Skin epidermis (tissue), 12 donors: ENCODE data around the gene PPDPF.

Experiments
- H3K27ac ChIP-seq, 21 experiments: fragments of 200-600 bp; sonication (generic) in 11 of 21; one replicate each; pipeline ENCODE4 v1.5.0; 2020; ENCODE audit warnings: mild to moderate bottlenecking in 3 of 21, inconsistent platforms in 2 of 21, moderate library complexity in 2 of 21
- H3K4me3 ChIP-seq, 7 experiments: fragments of 200-600 bp; sonication (generic) in 2 of 7; one replicate each; pipeline ENCODE4 v1.5.0; 2020; ENCODE audit warnings: inconsistent platforms in 2 of 7, mild to moderate bottlenecking in 2 of 7, moderate library complexity in 1 of 7

PPDPF gene

GRCh38 chr20:63532449-63532971 is 11.9 kb downstream of the PPDPF start:
- no peak overlapping the region for H3K4me3 ChIP-seq
- H3K27ac ChIP-seq: no peak overlapping the region

DNA sequence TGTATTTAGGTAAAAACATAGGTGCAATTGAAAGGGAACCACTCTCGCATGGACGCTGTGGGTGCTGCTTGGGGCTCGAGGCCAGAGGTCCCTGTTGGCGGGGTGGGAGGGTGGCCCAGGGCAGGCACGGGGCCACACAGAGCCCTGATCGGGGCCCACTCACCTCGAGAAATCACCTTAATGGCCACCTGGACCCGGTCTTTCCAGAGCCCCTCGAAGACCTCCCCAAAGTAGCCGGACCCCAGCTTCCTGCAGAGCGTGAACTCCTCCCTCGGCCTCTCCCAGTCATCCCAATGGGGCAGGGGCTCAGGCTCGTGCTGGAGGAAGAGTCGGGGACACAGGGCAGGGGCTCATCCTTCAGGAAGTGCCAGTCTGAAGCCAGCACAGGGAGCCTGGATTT is 12.8 kb downstream of the PPDPF start:
- Histone ChIP-seq H3K4me3 (no peak overlapping the region), H3K27ac (peak overlapping the region in 1 of 21 experiments; percentile 87)

- H3K4me3 ChIP-seq: no peak overlapping the region
- H3K27ac ChIP-seq: peak overlapping the region in 13 of 21 experiments; percentile 0 to 87 (median 60)
Measured at GRCh38 chr20:63533871-63534393, 13.4 kb downstream of the PPDPF start.

GRCh38 chr20:63534427-63534830 is 13.9 kb downstream of the PPDPF start:
- Histone ChIP-seq H3K27ac (peak overlapping the region in 18 of 21 experiments; percentile 0 to 87 (median 56)), H3K4me3 (peak overlapping the region in 1 of 7 experiments; percentile 5)

DNA sequence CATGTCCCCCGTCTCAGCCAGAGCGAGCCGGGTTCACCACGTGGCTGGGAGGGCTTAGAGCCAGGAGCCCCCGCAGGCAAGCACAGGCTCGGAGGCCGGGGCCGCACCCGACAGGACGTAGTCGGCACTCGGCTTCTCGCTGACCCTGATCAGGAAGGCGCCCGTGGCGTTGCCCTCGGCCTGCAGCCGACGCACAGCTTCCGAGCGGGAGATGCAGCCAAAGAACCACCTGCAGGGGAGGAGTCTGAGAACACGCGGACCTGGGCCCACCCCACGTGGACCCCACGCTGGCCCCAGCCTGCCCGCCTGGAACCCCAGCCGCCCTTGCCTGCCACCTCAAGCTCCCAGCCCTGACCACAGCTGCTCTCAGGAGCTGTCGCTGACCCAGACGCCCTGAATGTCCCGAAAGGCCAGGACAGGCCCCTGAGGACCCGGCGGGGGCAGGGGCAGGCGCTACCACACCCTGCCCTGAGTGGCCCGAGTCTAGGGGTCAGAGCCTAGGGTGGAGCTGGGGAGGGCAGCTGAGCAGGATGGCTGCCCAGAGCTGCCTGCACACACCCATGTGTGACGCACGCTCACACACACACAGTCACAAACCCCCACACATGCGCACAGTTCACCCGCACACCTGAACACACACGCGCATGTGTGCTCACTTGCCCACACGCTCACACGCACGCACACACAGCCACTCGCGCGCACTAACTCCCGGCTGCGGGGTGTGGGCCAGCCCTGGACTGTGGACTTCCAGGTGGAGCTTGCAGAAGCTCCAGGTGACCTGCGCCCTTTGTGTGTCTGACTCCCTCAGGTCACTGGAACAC is 14.5 kb downstream of the PPDPF start:
- Histone ChIP-seq H3K27ac (peak overlapping the region in 16 of 21 experiments; percentile 20 to 87 (median 61)), H3K4me3 (peak overlapping the region in 3 of 7 experiments; percentile 3 to 15 (median 15))

DNA sequence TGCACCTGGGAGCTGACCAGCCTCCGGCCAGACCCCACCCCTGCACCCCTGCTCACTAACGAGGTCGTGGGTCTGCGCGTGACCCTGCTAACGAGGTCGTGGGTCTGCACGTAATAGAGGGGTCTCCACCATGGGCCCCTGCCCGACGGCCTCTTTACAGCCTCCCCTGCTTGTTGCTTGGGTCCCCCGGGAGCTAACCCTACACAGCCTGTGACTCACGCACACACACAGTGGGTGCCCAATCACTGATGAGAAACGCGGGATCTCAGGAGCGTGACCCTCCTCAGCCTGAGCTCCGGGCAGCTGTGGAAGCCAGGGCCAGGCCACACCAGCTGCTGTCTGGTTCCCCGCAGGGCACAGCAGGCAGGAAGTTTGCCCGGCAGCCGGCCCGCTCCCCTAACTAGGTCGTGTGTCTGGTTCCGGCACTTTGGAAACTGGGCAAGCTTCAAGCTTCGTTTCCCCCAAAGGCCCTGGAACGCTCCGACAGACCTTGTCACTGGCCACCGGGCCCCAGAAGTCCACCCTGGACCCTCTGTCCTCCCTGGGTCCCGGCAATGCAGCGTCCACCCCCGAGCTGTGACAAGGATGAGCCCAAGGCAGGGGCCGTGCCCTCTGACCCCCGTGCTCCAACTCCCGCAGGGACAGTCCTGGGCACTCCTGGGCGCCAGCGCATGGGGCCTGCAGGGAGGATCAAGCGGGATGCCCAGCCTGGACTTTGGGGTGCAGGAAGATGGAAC is 15.8 kb downstream of the PPDPF start:
- Histone ChIP-seq H3K4me3 (peak overlapping the region; percentile 17 to 45 (median 35)), H3K27ac (peak overlapping the region in 20 of 21 experiments; percentile 71 to 98 (median 86))

- H3K27ac ChIP-seq: peak within 1 kb of the TSS; percentile 60 to 98 (median 86)
- peak within 1 kb of the TSS; percentile 17 to 45 (median 35) for H3K4me3 ChIP-seq
Measured at GRCh38 chr20:63536997-63537524, 16.5 kb downstream of the PPDPF start, which contains the start of gene PTK6. Gene PTK6 (minus strand): TSS chr20:63537376. CDS start chr20:63537314, 62 bp downstream.

DNA sequence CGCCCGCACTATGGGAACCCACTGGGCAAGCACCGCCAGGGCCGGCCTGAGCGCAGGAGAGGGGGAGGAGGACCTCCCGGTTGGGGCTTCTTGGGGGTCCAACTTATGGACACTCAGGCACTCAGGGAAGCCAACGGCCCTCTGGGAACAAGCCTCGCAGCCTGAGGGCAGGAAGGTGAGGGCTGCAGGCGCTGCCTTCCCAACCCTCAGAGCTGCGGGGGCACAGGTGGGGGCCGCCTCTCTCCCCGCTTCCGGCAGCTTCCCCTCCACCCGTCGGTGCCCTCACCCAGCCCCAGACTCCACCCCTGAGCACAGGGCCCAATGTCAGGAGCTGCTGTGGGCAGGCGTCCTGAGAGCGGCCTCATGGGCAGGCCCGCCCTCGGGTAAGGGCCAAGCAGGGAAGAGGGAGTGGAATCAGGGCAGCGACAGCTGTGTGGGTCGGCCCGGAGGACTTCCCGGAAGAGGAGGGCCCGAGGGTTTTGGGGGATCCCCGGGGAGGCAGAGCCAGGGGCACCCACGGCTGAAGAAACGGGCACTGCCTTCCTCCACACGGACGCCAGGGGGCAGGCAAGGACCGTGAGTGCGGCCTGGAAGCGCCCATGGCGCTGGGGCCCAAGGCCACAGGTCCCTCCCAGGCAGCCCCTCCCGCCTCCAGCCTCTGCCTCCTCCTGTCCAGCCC is 17.1 kb downstream of the PPDPF start:
- Histone ChIP-seq H3K27ac (peak overlapping the region; percentile 60 to 98 (median 86)), H3K4me3 (peak overlapping the region; percentile 17 to 45 (median 35))

DNA sequence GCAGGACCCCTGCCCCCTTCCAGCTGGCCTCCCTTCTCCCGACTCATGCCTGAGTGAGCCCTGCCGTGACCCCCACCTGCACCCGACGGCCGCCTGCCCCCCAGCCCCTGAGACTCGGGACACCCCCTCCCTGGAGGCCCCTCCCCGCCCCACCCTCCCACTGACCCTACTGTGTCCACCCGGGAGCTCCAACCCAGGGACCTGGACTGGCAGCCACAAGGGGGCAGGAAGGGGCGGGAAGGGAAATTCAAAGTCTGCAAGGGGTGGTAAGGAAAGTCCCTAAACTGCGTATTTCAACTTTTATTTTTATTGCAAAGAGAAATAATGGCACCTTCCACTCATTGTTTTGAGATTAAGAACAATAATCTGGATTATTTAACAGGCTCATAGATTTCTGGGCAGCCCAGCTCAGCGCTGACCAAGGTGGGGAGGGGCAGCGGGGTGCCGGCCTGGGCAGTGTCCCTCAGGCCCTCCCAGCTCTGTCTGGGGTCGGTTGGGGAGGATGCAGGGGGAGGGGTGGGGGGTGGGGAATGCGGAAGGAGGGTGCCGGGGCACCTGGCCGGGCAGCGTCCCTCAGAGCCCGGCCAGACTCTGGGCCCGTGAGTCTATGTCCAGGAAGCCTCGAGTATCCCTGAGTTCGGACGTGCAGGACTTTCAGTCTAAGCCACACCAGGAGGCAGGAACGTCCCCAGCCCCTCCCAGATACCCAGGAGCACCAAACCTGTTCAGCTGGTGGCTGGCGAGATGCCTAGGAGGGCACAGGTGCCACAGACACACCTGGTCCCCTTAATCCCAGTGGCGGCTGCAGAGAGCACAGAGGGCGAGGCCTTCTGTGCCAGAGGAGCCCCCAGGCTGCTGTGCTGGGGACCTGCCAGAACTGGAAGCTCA is 17.9 kb downstream of the PPDPF start:
- peak overlapping the region in 5 of 7 experiments; percentile 9 to 45 (median 35) for H3K4me3 ChIP-seq
- peak overlapping the region in 19 of 21 experiments; percentile 40 to 98 (median 85) for H3K27ac ChIP-seq

GRCh38 chr20:63539092-63539430 is 18.5 kb downstream of the PPDPF start:
- H3K27ac ChIP-seq: peak overlapping the region in 5 of 21 experiments; percentile 84 to 93 (median 86)
- no peak overlapping the region for H3K4me3 ChIP-seq

GRCh38 chr20:63539441-63540370 is 19.1 kb downstream of the PPDPF start:
- H3K27ac ChIP-seq: peak overlapping the region in 1 of 21 experiments; percentile 86
- H3K4me3 ChIP-seq: no peak overlapping the region

GRCh38 chr20:63540417-63541186 is 20.0 kb downstream of the PPDPF start:
- H3K4me3 ChIP-seq: no peak overlapping the region
- H3K27ac ChIP-seq: no peak overlapping the region

DNA sequence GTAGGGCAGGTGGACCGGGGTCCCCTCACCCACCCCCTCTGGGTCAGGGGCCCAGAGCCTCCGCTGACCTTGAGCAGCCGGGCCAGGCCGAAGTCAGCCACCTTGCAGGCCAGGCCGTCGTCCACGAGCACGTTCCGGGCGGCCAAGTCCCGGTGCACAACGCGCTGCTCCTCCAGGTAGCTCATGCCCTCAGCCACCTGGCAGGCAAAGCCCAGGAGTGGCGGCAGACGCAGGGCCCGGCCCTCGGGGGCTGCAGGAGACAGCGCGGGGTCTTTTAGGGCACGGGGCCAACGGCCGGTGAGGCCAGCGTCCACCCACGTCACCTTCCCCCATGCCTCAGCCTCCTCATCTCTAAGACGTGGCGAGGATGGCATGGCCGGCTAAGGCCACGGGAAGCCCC is 20.8 kb downstream of the PPDPF start:
- Histone ChIP-seq H3K4me3 (no peak overlapping the region), H3K27ac (peak overlapping the region in 2 of 21 experiments; percentile 32 to 76)

DNA sequence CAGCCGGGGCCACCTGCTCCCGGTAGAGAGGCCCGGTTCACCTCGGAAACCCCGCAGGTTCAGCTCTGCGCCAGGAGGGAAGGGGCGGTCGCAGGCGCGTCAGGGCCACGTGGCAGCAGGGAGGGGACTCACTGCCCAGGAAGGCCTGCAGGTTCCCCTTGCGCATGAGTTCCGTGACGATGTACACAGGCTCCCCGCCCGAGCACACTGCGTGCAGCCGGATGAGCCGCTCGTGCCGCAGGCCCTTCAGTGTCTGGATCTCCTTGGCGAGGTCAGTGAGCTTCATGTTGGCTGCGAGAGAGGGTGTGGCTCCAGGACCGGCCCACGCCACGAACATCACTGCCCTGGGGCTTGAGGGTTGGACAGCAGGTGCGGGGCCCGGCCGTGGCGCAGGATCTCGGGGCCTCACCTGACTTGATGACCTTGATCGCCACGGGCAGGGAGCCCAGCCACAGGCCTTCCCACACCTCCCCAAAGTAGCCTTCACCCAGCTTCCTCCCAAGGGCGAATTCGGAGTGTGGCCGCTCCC is 21.5 kb downstream of the PPDPF start:
- H3K27ac ChIP-seq: peak overlapping the region in 4 of 21 experiments; percentile 16 to 76 (median 41)
- no peak overlapping the region for H3K4me3 ChIP-seq

DNA sequence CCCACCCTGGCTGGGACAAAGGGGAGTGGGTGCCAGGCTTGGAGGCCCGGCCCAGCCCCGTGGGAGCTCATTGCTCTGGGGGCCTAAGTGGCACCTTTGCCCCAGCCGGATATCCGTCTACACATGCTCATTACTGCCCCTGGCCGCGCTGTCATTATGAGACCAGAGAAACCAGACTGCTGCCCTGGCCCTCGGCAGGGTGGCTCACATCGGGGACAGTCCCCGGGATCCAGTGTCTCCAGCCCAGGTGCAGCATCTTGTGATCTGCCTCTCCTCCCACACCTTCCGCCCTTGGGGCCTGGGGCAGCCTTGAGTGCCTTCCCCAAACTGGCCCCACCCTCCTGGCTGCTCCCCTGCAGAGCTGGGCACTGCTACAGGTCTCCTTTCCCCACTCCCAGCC is 22.1 kb downstream of the PPDPF start:
- no peak overlapping the region for H3K4me3 ChIP-seq
- peak overlapping the region in 4 of 21 experiments; percentile 16 to 76 (median 34) for H3K27ac ChIP-seq

DNA sequence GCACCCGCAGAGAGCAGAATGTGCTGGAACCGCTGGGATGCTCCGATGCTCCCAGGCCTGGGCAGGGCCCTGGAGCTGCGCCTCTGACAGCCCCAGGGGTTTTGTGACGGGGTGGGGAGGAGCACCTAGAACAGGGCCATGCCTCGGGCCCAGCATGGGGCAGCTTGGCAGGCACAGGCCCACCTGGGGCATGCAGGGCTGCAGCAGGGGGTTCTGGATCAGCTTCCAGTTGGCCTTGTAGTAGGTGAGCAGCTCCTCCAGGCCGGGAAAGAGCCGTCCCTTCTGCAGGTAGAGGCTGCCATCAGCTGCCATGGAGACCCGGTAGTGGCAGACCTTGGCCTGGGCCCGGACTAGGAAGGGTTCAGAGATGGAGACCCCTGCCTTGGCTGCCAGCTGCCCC is 22.6 kb downstream of the PPDPF start:
- no peak overlapping the region for H3K4me3 ChIP-seq
- peak overlapping the region in 2 of 21 experiments; percentile 9 to 76 for H3K27ac ChIP-seq
